ENCODE results near the gene PGM5. TPM values are rescaled to one million over a fixed set of nuclear protein-coding genes. Genes with fewer than 3 reads are reported as not detected.
"Not testable (repeated sequence)": the region's sequence is repeated elsewhere in the genome, so short reads cannot be mapped to it uniquely, and the experiment has no call there.

The PGM5 gene
- total RNA-seq, 1 experiment from 2014 or later = 0.15 TPM

DNA sequence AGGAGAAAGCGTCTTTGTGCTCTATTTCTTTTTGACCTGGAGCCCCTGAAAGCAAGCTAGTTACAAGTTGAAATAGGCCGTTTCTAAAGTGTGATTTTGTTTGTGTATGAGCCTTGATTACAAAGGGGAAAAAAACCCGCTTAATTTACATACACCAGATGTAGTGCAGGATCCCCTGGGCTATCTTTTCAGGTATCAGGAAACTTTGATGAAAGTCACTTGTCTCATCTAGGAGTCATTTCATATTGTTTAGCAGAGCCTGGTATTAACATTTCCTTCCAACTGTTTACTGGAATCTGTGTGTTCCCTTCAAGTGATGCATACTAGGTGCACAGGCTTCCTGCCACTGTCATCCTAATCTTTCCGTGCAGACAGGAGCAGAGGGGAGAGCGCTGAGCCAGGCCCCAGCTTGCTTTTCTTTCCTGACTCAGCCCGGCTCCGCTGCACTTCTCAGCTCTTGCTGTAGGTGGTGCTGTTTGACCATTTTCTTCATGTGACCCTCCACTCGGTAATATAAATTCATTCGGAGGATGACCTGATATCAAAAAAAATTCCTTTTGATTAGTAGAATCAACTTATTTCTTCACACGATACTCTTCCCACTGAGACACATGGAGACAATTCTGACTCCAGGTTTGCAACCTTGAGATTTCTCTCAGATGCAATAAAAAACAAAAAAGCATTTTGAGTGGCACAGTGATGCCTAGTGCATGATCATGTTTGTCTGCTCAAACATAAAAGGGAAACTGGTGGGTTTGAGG is 14.0 kb upstream of the PGM5 start:
- H4K20me1 ChIP-seq (ENCODE audit: insufficient read depth); H3K9ac ChIP-seq (ENCODE audit: low read length); H3K4me3 ChIP-seq (replicated peaks in 1 of 2; ENCODE audit: low read depth in 1 of 2, low read length in 2 of 2); H3K9me3 ChIP-seq (ENCODE audit: control insufficient read depth in 1 of 2, insufficient read depth in 1 of 2, low read depth in 1 of 2, low read length in 2 of 2); H3K9me2 ChIP-seq (ENCODE audit: insufficient read depth); H2AFZ ChIP-seq (ENCODE audit: low read depth, low read length, poor library complexity, severe bottlenecking); H3K27ac ChIP-seq (ENCODE audit: low read depth, low read length); BruUV-seq (replicated peaks); RAD21 ChIA-PET (ENCODE audit: low non-redundant PET in 1 of 2, low total read pairs in 2 of 2, uncharacterized antibody in 2 of 2, unreplicated experiment in 2 of 2); H3K36me3 ChIP-seq (ENCODE audit: control insufficient read depth in 1 of 2, insufficient read depth in 2 of 2, low read length in 2 of 2); H3K27me3 ChIP-seq (ENCODE audit: insufficient read depth, low read length); H3K4me2 ChIP-seq (ENCODE audit: low read length); H3K4me1 ChIP-seq (ENCODE audit: control insufficient read depth in 1 of 2, insufficient read depth in 2 of 2, low read length in 2 of 2); DNase-seq (ENCODE audit: low read depth, low spot score); H3K79me2 ChIP-seq (ENCODE audit: insufficient read depth, low read length); POLR2A ChIA-PET: not testable (repeated sequence)
- peak; percentile 93 for ATAC-seq
- intact Hi-C loops (cut with micrococcal nuclease) = loop anchor here (10.0 kb wide), 1 partner anchor 222 kb away; no protein-coding TSS in a partner anchor
- CTCF ChIA-PET = interaction anchor here (1.2 to 1.6 kb wide), 2 partner anchors 166 to 226 kb away, joined by 3 to 8 read pairs; no protein-coding TSS in a partner anchor

DNA sequence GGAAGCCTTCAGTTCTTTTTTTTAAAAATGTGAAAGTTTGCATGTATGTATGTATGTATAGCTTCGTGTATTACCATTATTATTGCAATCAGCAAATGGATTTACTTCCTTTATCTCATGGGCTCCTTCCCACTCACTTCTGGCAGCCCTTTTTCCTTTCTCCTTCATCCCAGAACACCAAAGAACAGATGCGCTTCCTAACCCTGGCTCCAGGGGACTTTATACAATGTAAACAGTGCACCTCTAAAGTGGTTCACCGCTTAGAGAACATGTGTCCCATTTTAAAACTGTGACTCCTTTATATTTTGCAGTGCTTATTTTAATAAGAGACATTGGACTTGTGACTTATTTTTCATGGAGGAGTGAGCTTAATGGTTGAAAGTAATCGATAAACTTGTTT is 13.2 kb upstream of the PGM5 start:
- H3K27me3 ChIP-seq (ENCODE audit: insufficient read depth, low read length); RAD21 ChIA-PET (ENCODE audit: low non-redundant PET in 1 of 2, low total read pairs in 2 of 2, uncharacterized antibody in 2 of 2, unreplicated experiment in 2 of 2); H2AFZ ChIP-seq (ENCODE audit: low read depth, low read length, poor library complexity, severe bottlenecking); H3K4me3 ChIP-seq (replicated peaks in 1 of 2; ENCODE audit: low read depth in 1 of 2, low read length in 2 of 2); DNase-seq (ENCODE audit: low read depth, low spot score); H3K9ac ChIP-seq (ENCODE audit: low read length); H3K9me3 ChIP-seq (ENCODE audit: control insufficient read depth in 1 of 2, insufficient read depth in 1 of 2, low read depth in 1 of 2, low read length in 2 of 2); H3K9me2 ChIP-seq (ENCODE audit: insufficient read depth); H3K27ac ChIP-seq (ENCODE audit: low read depth, low read length); POLR2A ChIA-PET; H3K79me2 ChIP-seq (ENCODE audit: insufficient read depth, low read length); H3K36me3 ChIP-seq (ENCODE audit: control insufficient read depth in 1 of 2, insufficient read depth in 2 of 2, low read length in 2 of 2); ATAC-seq; H3K4me1 ChIP-seq (ENCODE audit: control insufficient read depth in 1 of 2, insufficient read depth in 2 of 2, low read length in 2 of 2); H4K20me1 ChIP-seq (ENCODE audit: insufficient read depth); H3K4me2 ChIP-seq (ENCODE audit: low read length); BruUV-seq (replicated peaks): not testable (repeated sequence)
- intact Hi-C loops (cut with micrococcal nuclease) = loop anchor here (10.0 kb wide), 1 partner anchor 222 kb away; no protein-coding TSS in a partner anchor
- CTCF ChIA-PET = interaction anchor here (0.7 to 1.6 kb wide), 3 partner anchors 75 to 225 kb away, joined by 3 to 8 read pairs (median 3); no protein-coding TSS in a partner anchor

DNA sequence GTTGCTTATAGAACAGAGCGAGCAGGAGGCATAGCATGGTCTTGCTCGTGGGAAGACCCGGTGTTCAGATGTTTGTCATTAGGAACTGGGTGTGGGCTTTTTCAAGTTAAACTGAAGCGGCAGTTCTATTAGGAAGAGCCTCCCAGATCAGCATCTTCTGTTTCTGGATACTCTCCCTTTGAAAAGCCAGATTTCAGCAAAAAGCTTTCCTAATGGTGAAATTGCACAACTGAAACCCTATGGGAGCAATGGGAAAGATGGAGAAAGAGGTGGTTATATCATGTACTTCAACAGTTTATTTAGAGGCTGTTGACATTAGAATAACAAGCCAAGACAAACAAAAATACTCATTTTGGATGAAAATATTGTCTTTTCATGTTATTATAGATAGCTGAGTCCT is 12.4 kb upstream of the PGM5 start:
- H3K4me2 ChIP-seq (ENCODE audit: low read length); H3K36me3 ChIP-seq (ENCODE audit: control insufficient read depth in 1 of 2, insufficient read depth in 2 of 2, low read length in 2 of 2); H3K79me2 ChIP-seq (ENCODE audit: insufficient read depth, low read length); H3K27me3 ChIP-seq (ENCODE audit: insufficient read depth, low read length); H3K27ac ChIP-seq (ENCODE audit: low read depth, low read length); DNase-seq (ENCODE audit: low read depth, low spot score); H3K9ac ChIP-seq (ENCODE audit: low read length); H3K9me3 ChIP-seq (ENCODE audit: control insufficient read depth in 1 of 2, insufficient read depth in 1 of 2, low read depth in 1 of 2, low read length in 2 of 2); H3K4me1 ChIP-seq (ENCODE audit: control insufficient read depth in 1 of 2, insufficient read depth in 2 of 2, low read length in 2 of 2); H4K20me1 ChIP-seq (ENCODE audit: insufficient read depth); POLR2A ChIA-PET; BruUV-seq (replicated peaks); H3K4me3 ChIP-seq (replicated peaks in 1 of 2; ENCODE audit: low read depth in 1 of 2, low read length in 2 of 2); ATAC-seq; H2AFZ ChIP-seq (ENCODE audit: low read depth, low read length, poor library complexity, severe bottlenecking); H3K9me2 ChIP-seq (ENCODE audit: insufficient read depth); RAD21 ChIA-PET (ENCODE audit: low non-redundant PET in 1 of 2, low total read pairs in 2 of 2, uncharacterized antibody in 2 of 2, unreplicated experiment in 2 of 2): not testable (repeated sequence)
- CTCF ChIA-PET = interaction anchor here (1.6 kb wide), 1 partner anchor 224 kb away, joined by 8 read pairs; no protein-coding TSS in a partner anchor
- intact Hi-C loops (cut with micrococcal nuclease) = loop anchor here (10.0 kb wide), 1 partner anchor 221 kb away; no protein-coding TSS in a partner anchor

DNA sequence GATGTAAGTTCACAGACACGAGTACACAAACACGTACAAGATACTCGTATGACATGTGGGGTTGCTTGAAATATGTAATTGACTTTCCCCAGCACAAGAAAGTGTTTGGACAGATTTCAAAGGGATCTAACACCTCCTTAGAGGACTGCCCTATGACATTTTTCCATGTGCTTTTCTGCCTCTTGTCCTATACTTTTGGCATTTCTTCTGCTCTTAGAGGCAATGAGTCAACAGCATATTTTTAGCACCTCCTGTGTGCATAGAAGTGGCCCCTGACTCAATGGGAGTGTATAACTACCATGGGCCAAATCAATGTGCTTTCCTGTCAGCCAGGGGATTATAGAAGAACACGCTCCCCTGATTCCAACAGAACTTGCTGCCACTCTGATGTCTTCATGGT is 4.7 kb upstream of the PGM5 start:
- BruUV-seq (replicated peaks); H3K4me1 ChIP-seq (ENCODE audit: control insufficient read depth in 1 of 2, insufficient read depth in 2 of 2, low read length in 2 of 2); ATAC-seq; intact Hi-C loops (cut with micrococcal nuclease); DNase-seq (ENCODE audit: low read depth, low spot score); H3K27me3 ChIP-seq (ENCODE audit: insufficient read depth, low read length); H3K4me2 ChIP-seq (ENCODE audit: low read length); H3K27ac ChIP-seq (ENCODE audit: low read depth, low read length); H3K4me3 ChIP-seq (replicated peaks in 1 of 2; ENCODE audit: low read depth in 1 of 2, low read length in 2 of 2); H3K9me2 ChIP-seq (ENCODE audit: insufficient read depth); H3K9me3 ChIP-seq (ENCODE audit: control insufficient read depth in 1 of 2, insufficient read depth in 1 of 2, low read depth in 1 of 2, low read length in 2 of 2); RAD21 ChIA-PET (ENCODE audit: low non-redundant PET in 1 of 2, low total read pairs in 2 of 2, uncharacterized antibody in 2 of 2, unreplicated experiment in 2 of 2); H3K36me3 ChIP-seq (ENCODE audit: control insufficient read depth in 1 of 2, insufficient read depth in 2 of 2, low read length in 2 of 2); H3K9ac ChIP-seq (ENCODE audit: low read length); H3K79me2 ChIP-seq (ENCODE audit: insufficient read depth, low read length); H4K20me1 ChIP-seq (ENCODE audit: insufficient read depth); POLR2A ChIA-PET; H2AFZ ChIP-seq (ENCODE audit: low read depth, low read length, poor library complexity, severe bottlenecking); CTCF ChIA-PET: not testable (repeated sequence)
